ENCODE data around the gene USP7.
"Not testable (repeated sequence)": the region's sequence is repeated elsewhere in the genome, so short reads cannot be mapped to it uniquely, and the experiment has no call there.

Gene USP7

DNA sequence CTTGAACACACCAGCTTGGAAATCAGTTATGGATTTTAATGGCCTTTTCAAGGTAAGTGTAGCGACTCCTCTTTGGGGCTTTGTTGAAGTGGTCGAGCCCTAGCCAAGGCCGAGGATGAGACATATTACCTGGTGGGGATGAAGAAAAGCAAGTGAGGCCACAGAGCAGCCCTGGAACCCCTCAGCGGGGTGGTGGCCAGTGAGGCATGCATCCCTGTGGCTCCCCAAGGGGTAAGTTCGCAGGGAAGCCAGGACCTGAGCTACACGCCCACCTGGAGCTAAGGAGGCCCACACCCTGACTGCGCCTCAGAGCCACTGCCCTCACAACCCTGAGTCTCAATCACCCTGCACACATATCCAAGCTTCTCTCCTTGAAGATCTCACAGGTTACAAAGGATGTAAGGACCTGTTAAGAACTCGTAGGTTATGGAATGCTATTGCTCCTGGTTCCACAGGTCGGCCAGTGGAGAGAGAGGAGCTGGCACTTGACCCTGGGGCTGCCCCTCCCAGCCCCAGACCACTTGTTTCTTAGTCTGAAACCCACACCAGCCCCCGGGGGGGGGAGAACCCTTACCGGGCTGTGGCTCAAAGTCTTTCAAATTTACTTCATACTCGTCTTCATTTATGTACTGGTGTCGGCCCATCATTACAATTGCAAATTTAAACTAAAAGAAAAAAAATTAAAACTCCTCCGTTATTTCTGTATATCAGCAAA is 69.6 kb downstream of the USP7 start:
- DNase-seq, result no peak

DNA sequence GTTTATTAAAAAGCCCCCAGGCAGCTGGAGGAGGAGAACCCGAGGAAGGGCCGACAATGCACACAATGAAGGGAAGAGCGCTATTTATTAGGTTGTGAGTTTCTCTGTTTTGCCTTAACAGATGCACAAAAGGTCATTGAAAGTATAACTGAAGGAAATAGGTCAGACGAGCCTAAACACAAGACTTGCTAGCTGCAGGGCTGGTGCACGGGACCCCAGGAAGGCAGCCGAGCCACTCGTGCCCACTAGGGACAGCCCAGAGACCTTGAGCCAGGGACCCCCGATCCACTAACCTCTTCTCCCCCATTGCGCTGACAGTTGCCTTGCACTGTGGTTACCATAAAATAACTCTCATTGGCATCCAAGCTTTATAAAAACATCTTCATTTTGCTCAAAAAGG is 70.3 kb downstream of the USP7 start:
- DNase-seq, result no peak

DNA sequence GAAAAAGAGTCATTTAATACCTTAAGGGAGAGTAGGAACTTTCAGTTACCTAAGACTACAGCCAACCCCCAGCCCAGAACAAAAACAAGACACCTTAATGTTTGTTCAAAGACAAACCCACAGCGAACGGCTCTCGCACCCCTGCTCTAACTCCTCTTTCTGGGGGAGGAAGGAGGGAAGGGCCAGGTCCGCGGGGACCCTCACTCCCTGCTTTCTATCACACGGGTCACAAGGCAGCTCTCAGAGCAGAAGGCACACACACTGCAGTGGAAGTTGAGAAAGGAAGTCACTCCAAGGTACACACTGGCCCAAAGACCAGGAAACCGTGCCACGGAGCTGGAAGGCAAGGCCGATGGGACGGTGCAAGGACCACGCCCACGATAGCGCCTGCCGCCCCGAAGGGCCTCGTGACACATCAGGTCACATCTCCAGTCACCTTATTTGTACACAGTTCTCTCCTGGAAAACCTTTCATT is 71.6 kb downstream of the USP7 start:
- no peak for DNase-seq

DNA sequence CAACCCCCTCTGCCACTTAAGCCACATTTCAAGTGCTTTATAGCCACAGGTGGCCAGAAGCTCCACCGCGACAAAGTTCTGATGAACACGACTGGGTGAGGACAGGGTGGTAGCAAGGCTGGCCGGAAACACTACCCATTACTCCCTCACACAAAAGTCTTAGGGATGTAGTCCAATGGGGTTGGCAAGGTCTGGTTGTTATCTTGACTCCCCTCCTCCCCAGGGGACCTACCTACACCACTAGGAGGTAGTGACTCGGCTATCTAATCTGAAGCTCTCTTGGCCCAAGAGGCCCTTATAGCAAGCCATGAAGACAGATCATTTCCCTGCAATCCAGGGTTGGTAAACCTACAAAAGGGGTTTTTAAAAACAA is 73.2 kb downstream of the USP7 start:
- no peak for DNase-seq

DNA sequence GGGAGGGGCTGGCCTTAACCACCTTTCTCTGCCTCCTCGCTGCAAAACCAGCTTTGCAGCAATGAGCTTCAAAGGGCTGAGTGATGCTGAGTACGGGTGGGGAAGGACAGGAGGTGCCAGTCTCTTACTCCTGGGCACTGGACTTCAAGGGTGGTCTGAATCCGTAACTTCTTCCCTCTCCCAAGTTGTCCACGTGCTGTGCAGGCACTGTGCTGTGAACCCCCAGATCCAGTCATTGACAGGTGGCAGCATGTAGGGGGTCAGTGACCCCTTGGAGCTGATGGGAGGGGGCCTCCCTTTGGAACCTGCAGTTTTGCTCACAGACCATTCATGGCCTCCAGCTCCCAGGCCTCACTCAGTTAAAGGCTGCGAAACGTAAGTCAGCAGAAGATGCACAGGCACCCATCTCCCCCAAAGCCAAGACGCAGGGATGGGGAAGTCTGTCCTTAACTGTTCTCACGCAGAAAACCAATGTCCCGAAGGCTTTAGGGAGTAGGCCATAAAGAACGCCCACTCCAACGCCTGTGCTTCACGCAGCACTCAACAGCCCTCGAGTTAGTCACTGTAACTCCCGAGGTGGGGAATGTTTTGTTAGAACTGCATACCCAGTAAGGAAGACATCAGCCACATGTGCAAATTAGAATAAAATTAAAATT is 73.7 kb downstream of the USP7 start:
- no peak for DNase-seq

DNA sequence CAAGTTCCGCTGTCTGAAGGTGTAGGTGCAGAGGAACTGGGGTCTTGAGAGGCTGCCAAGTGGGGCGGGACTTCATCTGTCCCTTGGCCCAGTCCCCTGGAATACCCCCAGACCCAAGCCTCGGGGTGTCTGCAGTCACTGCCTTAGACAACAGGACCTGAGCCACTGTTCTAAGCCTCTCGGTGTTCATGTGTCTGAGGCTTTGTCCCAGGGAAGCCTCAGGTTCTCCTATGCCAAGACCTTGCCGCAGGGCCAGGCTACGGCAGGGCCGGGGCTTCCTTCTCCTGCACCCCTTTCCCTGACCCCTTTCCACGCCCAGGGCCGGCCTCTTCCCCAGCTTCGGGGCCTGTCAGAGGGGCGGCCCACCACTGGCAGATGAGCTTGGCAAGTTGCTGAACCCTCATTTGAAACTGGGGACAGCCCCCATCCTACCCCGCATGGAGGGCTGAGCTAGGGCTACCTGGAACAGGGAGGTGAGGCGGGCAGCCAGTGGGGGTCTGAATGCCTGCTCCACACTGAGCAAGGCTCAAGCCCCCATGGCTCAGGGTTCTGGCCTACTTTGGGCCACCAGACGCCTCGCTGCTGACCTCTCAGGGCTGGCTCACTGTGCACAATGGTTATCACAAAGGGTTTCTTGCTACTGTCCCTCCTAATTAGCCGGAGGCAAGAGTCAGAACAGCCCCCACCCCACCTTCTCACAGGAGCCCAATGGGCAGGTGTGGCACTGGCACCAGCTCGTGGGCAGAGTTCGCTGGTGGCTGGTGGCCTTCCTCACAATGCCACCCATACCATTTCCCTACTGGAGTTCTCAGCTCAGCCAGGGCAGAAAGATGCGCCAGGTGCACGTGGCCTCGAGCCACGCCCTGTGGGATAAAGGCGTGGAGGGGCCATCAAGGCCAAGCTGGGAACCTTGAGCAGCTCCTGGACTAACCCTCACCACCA is 74.5 kb downstream of the USP7 start:
- no peak for DNase-seq

DNA sequence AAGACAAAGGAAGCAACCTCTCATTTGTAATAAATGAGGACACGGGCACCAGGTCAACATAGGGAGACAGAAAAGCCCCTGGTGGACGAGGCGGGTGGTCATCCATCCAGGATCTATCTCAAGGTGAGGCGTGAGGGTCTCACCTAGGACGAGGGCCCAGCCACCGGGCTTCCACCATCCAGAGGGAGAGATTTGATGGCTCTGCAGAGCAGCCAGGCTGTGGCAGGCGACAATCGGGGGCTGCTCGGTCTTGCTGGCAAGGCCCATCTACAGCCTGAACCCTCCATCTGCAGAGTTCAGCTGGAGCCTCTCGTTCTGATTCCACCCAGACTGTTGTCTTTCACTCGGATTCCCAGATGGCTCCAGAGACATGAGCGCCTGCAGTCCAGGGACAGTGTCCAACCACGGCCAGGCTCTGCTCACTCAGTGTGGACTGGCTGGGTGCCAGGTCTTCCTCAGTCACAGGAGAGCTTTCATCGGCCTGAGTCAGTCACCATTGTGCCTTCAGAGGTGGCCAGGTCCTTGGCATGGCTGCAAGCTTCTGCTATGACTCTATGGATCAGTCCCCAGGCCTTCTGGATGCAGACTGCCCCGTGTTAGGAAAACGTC is 75.7 kb downstream of the USP7 start:
- DNase-seq, result no peak

DNA sequence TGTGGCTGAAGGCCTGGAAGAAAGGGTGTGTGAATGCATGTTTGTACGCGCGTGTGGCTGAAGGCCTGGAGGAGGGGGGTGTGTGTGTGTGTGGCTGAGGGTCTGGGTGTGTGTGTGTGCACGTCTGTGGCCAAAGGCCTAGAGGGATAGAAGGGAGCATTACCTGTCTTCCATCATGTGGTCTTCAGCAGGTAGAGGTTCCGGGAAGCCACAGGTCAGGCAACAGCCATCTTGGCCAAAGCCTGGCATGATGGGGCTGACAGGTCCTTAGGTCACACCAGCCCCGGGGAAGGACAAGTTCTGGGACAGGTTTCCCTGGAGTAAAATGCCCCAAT is 76.3 kb downstream of the USP7 start:
- DNase-seq, result no peak

DNA sequence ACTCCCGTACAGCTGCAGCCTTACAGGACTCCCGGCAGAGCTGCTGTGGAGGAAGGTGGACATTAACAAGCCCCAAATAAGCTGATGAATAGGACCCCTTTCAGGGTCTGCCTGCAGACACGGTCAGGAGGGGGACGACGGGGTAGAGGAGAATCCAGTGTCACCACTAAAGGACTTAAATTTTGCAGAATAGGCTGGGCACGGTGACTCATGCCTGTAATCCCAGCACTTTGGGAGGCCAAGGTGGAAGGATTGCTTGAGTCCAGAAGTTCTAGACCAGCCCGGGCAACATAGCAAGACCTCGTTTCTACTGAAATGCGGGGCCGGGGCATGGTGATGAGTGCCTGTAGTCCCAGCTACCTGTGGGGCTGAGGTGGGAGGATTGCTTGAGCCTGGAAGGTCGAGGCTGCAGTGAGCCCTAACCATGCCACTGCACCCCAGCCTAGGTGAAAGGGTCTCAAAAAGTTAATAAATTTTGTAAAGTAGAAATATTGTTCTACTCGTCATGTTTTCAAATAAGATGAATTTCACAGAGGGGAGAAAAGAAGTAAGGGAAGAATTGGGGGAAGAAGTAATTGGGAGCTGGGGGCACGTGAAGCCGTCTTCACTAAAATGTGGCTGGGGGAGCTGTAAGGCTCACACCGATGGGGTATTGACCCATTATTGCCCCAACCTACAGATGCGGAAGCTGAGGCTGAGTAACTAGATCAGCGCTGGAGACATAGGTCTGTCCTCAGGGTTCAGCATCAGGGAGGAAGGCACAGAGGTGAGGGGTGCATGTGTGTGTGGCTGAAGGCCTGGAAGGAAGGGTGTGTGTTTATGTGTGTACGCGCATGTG is 76.9 kb downstream of the USP7 start:
- no peak for DNase-seq

DNA sequence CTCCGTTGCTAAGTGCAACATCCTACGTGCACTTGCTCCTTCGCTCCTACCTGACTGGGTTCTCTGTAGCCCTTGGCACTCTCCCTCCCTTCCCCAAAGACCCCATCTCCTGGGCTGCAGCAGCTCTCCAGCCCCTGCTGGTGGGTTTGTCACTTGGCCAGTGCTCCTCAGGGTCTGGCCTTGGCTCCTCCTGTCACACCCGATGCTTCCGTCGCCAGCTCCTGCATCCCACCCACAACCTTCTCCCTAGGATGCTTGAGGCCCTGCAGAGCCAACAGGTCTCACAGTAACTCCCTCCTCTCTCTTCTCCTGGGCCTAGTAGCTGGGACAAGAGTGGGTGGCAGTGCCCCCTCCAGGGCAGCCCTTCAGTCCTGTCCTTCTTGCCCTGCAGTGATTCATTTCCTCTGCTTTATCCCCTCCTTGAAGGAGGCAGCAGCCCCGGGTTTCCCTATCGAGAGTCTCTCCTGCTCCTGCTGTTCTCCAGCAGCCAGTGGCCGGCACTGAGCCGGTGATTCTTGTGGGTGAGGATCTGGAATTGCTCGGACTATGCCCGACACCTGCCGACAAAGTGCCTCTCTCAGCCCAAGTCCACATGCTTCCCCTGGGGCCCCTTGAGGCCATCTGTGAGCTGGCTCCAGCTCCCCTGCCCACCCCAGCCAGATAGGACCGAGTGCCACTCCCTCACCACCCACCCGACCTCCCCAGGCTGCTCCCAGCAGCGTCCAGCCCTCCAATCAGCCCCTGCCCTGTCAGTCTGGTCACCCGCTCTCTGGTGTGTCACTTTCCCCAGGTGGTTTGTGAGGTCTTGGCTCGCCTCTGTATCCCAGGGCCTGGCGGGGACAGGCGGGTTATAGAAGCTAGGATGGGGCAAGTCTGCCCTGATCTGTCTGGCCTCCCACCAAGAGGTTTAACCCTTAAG is 77.8 kb downstream of the USP7 start:
- DNase-seq, result peak; percentile 8

DNA sequence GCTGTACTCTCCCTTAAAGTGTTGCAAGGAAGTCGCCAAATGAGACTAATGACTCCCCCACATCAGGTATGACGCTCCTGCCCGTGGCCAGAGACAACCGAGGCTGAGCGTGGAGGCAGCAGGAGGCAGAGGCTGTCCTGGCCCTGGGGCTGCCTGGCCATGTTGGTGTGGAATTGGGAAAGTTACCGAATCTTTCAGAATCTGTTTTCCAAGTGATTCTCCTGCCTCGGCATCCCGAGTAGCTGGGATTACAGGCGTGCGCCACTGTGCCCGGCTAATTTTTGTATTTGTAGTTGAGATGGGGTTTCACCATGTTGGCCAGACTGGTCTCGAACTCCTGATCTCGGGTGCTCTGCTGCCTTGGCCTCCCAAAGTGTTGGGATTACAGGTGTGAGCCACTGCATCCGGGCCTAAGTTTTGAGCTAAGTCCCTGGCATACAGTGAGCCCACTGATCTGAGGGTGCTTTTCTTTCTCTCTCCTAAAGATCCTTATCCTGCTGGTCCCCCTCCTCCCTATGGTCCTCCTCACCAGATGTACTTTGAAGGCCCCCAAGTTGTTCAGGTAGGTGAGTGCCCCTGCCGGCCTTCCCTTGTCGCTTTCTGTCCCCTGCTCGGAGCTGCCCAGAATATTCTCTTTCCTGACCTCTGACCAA is 80.9 kb downstream of the USP7 start:
- DNase-seq, result no peak

DNA sequence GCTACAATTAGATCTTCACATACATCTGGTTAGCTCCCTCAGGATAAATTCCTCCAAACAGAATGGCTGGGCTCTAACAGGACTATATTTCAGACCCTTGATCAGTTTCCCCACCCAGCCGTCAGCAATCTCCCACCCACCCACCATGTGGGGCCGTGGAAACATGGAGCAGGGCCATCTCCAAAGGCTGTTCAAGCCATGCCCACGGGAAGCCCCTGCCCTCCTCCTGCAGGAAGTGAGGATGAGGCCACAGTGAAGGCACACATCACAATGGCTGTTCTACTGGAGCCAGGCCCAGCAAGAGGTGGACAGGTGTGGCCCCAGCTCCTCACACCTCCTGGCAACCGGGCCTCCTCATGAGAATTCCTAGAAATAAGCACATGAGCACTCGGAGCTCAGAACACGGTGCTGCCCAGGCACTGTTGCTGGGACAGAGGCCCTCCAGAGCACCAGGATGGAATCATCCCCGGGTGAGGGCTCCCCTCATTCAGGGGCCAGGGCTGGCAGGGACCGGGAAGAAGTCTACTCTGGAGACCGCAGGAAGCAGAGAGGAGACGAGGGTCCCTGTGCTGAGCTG is 81.6 kb downstream of the USP7 start, which contains the start of gene LITAFD:
TSS of gene LITAFD (plus strand) at position 311 of the 577 bp plus-strand sequence. CDS start 2,005 bp downstream, outside the sequence.
- DNase-seq, result no peak

DNA sequence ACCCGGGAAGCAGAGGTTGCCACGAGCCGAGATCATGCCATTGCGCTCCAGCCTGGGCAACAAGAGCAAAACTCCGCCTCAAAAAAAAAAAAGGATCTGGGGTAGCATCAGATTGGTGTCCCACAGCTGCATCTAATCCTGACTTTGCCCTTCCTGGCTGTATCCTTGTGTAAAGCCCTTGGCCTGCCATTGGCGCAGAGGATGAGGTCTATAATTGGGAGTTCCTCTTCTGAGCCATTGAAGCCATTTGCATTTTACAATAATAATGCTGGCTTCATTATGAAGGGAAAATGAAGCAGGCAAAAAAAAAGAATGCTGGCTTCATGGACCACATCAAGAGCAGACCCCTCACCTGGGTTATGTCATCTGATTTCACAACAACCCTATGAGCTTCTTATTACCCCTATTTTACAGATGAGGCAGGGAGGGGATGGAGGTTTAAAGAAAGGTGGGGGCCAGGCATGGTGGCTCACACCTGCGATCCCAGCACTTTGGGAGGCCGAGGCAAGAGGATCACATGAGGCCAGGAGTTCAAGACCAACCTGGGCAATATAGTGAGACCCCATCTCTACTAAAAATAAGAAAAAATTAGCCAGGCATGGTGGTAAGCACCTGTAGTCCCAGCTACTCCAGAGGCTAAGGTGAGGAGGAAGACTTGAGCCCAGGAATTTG is 82.7 kb downstream of the USP7 start:
- DNase-seq, result no peak

DNA sequence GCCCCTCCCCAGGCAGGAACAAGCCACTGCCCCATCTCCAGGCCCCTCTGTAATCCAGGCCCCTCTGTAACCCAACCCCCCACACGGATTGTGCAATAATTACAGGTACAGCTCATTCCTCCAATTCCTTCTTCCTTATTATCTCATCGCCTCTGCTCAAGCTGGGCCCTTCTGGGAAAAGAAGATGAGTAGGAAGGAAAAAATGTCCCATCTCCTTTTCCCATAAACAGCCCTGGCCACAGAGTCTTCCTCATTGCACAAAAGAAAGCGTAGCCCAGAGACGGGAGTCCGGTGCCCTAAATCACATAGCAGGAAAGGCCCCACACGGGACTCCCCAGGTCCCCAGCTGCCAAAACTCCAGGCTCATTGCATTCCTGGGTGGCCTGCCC is 85.2 kb downstream of the USP7 start:
- DNase-seq, result no peak

DNA sequence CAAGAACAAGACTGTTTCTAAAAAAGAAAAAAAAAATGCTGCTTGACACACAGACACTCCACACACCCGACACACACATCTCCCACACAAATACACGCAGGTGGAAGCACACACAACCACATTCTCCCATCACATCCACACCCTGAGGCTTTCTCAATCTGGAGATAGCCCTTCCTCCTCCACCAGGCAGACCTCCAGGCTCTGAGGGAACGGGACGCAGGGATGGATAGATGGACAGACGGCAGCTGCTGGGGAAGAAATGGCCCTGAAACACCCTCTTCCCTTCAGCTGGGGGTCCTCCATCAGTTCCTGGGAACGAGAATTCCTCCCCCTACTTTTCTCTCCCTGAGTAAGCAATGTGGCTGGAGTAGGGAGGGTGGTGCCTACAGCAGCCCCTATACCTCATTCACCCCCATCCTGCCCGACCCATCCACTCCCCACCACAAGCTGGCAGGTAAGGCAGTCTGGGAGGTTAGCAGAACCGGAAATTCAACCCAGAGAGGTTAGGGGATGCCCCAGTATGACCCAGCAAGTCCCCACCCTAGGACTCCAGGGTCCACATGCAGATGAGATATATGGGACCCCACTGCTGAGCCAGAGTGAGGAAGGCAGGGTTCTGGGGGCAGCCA is 85.7 kb downstream of the USP7 start:
- DNase-seq, result no peak

DNA sequence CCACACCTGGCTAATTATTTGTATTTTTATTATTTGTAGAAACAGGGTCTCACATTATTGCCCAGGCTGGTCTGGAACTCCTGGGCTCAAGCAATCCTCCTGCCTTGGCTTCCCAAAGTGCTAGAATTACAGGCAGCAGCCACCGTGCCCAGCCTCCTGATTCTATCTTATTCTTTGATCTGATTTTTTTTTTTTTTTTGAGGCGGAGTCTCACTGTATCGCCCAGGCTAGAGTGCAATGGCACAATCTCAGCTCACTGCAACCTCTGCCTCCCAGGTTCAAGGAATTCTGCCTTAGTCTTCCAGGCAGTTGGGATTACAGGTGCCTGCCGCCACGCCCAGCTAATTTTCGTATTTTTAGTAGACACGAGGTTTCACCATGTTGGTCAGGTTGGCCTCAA is 88.4 kb downstream of the USP7 start:
- DNase-seq, result not testable (repeated sequence)

DNA sequence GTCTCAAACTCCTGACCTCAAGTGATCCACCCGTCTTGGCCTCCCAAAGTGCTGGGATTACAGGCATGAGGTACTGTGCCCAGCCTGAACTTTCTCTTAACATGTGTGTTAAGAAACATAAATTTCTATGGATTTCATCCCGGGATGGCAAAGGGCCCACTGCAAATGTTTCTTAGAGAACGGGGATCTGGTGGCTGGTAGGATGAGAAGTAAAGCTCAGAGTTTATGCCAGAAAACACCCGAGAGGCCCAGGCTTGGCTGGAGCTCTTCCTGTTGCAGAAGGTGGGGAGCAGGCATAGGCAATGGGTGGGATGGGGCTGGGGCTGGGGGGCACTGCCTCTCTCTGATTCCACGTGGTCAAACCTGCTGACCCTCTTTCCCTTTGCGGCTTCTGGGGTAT is 89.3 kb downstream of the USP7 start:
- no peak for DNase-seq

DNA sequence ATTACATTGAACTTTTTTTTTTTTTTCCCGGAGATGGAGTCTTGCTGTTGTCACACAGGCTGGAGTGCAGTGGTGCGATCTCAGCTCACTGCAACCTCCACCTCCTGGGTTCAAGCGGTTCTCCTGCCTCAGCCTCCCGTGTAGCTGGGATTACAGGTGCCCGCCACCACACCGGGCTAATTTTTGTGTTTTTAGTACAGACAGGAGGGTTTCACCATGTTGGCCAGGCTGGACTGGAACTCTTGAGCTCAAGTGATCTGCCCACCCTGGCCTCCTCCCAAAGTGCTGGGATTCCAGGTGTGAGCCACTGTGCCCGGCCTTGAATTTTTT is 89.9 kb downstream of the USP7 start:
- not testable (repeated sequence) for DNase-seq

Data from NCI-H1105 treated with DMSO at 0.1 percent for 48 hours (cell line).